H9 (cell line): ENCODE results near the gene DISP3. TPM values are rescaled to one million over a fixed set of nuclear protein-coding genes. Genes with fewer than 3 reads are reported as not detected.

Experiments
- DNase-seq: peaks from one replicate; pipeline ENCODE4 v3.0.0-alpha.2; 2017
- H2AFZ ChIP-seq: one replicate; pipeline ENCODE4 v1.6.1; 2013; ENCODE audit warnings: mild to moderate bottlenecking, low read length, control low read depth, moderate library complexity
- H2AK5ac ChIP-seq: 2 replicates; pipeline ENCODE4 v1.6.1; 2013; ENCODE audit warnings: low read length, control low read depth, mixed read lengths; ENCODE audit not compliant: insufficient read length
- H2BK120ac ChIP-seq: one replicate; pipeline ENCODE4 v1.6.1; 2013; ENCODE audit warnings: low read depth, mild to moderate bottlenecking, low read length, control low read depth, inconsistent platforms; ENCODE audit not compliant: poor library complexity, severe bottlenecking
- H2BK12ac ChIP-seq: 2 replicates; pipeline ENCODE4 v1.6.1; 2013; ENCODE audit warnings: low read length, control low read depth, mixed read lengths, low read depth; ENCODE audit not compliant: insufficient read length
- H2BK15ac ChIP-seq: 2 replicates; pipeline ENCODE4 v1.6.1; 2013; ENCODE audit warnings: low read depth, low read length, control low read depth
- H2BK20ac ChIP-seq: one replicate; pipeline ENCODE4 v1.6.1; 2013; ENCODE audit warnings: low read depth, mild to moderate bottlenecking, low read length, control low read depth, inconsistent platforms; ENCODE audit not compliant: poor library complexity, severe bottlenecking
- H2BK5ac ChIP-seq: 2 replicates; pipeline ENCODE4 v1.6.1; 2013; ENCODE audit warnings: low read length, control low read depth, mixed read lengths; ENCODE audit not compliant: insufficient read length
- H3K14ac ChIP-seq: 2 replicates; pipeline ENCODE4 v1.6.1; 2013; ENCODE audit warnings: low read length, control low read depth; ENCODE audit not compliant: insufficient read depth
- H3K18ac ChIP-seq: 2 replicates; pipeline ENCODE4 v1.6.1; 2013; ENCODE audit warnings: low read depth, mild to moderate bottlenecking, mixed read lengths, low read length, control low read depth; ENCODE audit not compliant: insufficient read length
- H3K23ac ChIP-seq: 2 replicates; pipeline ENCODE4 v1.6.1; 2013; ENCODE audit warnings: low read length, control low read depth, mixed read lengths, low read depth; ENCODE audit not compliant: insufficient read length
- H3K23me2 ChIP-seq: 2 replicates; pipeline ENCODE4 v1.6.1; 2013; ENCODE audit warnings: low read depth, mild to moderate bottlenecking, mixed read lengths, low read length, control low read depth; ENCODE audit not compliant: insufficient read length, poor library complexity, severe bottlenecking
- H3K27ac ChIP-seq: 2 replicates; pipeline ENCODE4 v1.5.1; 2013; ENCODE audit warnings: low read length, control low read depth, mixed read lengths, low read depth; ENCODE audit not compliant: insufficient read length
- H3K27me3 ChIP-seq: 2 replicates; pipeline ENCODE4 v1.6.1; 2013; ENCODE audit warnings: low read length, control low read depth, inconsistent platforms; ENCODE audit not compliant: insufficient read depth
- H3K4ac ChIP-seq: 2 replicates; pipeline ENCODE4 v1.6.1; 2013; ENCODE audit warnings: low read depth, mild to moderate bottlenecking, control low read depth, inconsistent platforms, low read length, moderate library complexity
- H3K4me1 ChIP-seq: 2 replicates; pipeline ENCODE4 v1.6.1; 2013; ENCODE audit warnings: low read length, control low read depth, inconsistent platforms; ENCODE audit not compliant: insufficient read depth
- H3K4me2 ChIP-seq: 2 replicates; pipeline ENCODE4 v1.6.1; 2013; ENCODE audit warnings: low read length, control low read depth, mixed read lengths; ENCODE audit not compliant: insufficient read length, insufficient read depth
- H3K56ac ChIP-seq: 2 replicates; pipeline ENCODE4 v1.6.1; 2013; ENCODE audit warnings: low read depth, mild to moderate bottlenecking, mixed read lengths, low read length, control low read depth; ENCODE audit not compliant: insufficient read length
- H3K79me1 ChIP-seq: 2 replicates; pipeline ENCODE4 v1.6.1; 2013; ENCODE audit warnings: low read depth, mild to moderate bottlenecking, moderate library complexity, low read length, control low read depth, inconsistent platforms; ENCODE audit not compliant: insufficient read depth, poor library complexity, severe bottlenecking
- H3K79me2 ChIP-seq: 2 replicates; pipeline ENCODE4 v1.6.1; 2013; ENCODE audit warnings: low read length, control low read depth, inconsistent platforms; ENCODE audit not compliant: insufficient read depth
- H3K9ac ChIP-seq: 2 replicates; pipeline ENCODE4 v1.6.1; 2013; ENCODE audit warnings: low read length, control low read depth, mixed read lengths; ENCODE audit not compliant: insufficient read length; ENCODE audit errors: extremely low read depth
- H3K9me3 ChIP-seq: one replicate; pipeline ENCODE4 v1.6.1; 2013; ENCODE audit warnings: low read depth, low read length, inconsistent platforms; ENCODE audit not compliant: control insufficient read depth
- H3T11ph ChIP-seq: one replicate; pipeline ENCODE4 v1.6.1; 2013; ENCODE audit warnings: mild to moderate bottlenecking, low read length, control low read depth, inconsistent platforms
- H4K20me1 ChIP-seq: one replicate; pipeline ENCODE4 v1.6.1; 2013; ENCODE audit not compliant: control insufficient read depth, insufficient read length, insufficient read depth
- H4K5ac ChIP-seq: 2 replicates; pipeline ENCODE4 v1.6.1; 2013; ENCODE audit warnings: low read depth, mild to moderate bottlenecking, mixed read lengths, low read length, control low read depth; ENCODE audit not compliant: insufficient read length
- H4K8ac ChIP-seq: replicated peaks from 2 replicates; pipeline ENCODE4 v1.6.1; 2013; ENCODE audit warnings: low read length, control low read depth, mixed read lengths, low read depth; ENCODE audit not compliant: insufficient read length
- H4K91ac ChIP-seq: 2 replicates; pipeline ENCODE4 v1.6.1; 2013; ENCODE audit warnings: low read depth, mild to moderate bottlenecking, moderate library complexity, mixed read lengths, low read length, control low read depth; ENCODE audit not compliant: insufficient read length
- H3K27ac Mint-ChIP-seq, 3 experiments: 2 replicates in 2 of 3; 3 replicates in 1 of 3; pipeline ENCODE4 v1.8.0; 2020 to 2021; ENCODE audit warnings: mixed read lengths in 3 of 3, mild to moderate bottlenecking in 1 of 3, moderate library complexity in 1 of 3
- H3K27me3 Mint-ChIP-seq: 2 replicates; pipeline ENCODE4 v1.8.0; 2021; ENCODE audit warnings: low read depth, mild to moderate bottlenecking, moderate library complexity, mixed read lengths
- H3K36me3 Mint-ChIP-seq, 3 experiments: 2 replicates in 2 of 3; 3 replicates in 1 of 3; pipeline ENCODE4 v1.8.0; 2020 to 2021; ENCODE audit warnings: low read depth in 3 of 3, mixed read lengths in 3 of 3; ENCODE audit not compliant: insufficient read depth in 1 of 3
- H3K4me1 Mint-ChIP-seq, 2 experiments: 2 replicates each; pipeline ENCODE4 v1.8.0; 2020; ENCODE audit warnings: mixed read lengths in 2 of 2
- H3K4me3 Mint-ChIP-seq, 2 experiments: 2 replicates in 1 of 2; 3 replicates in 1 of 2; pipeline ENCODE4 v1.8.0; 2020 to 2021; ENCODE audit warnings: mild to moderate bottlenecking in 2 of 2, mixed read lengths in 2 of 2, moderate library complexity in 1 of 2
- H3K9me3 Mint-ChIP-seq, 2 experiments: 2 replicates in 1 of 2; 3 replicates in 1 of 2; pipeline ENCODE4 v1.8.0; 2020; ENCODE audit warnings: mild to moderate bottlenecking in 2 of 2, mixed read lengths in 2 of 2, moderate library complexity in 1 of 2
- CTCF ChIP-seq: fragments of 200-600 bp; sonication (generic); conservative IDR thresholded peaks from 3 replicates; pipeline ENCODE4 v1.8.0; 2021; ENCODE audit warnings: antibody characterized with exemption, mild to moderate bottlenecking
- WGBS: extraction: QIAGEN DNeasy Blood & Tissue Kit; methylation state at CpG from one replicate; pipeline ENCODE4 v1.1.7; 2013; ENCODE audit warnings: missing lambda C conversion rate, low lambda C conversion rate, mixed read lengths; ENCODE audit not compliant: insufficient read length; ENCODE audit errors: extremely low coverage; 5-methylcytosine and 5-hydroxymethylcytosine counted together
- total RNA-seq: library from RNA; stranded (reverse); gene quantifications from 2 replicates; pipeline ENCODE4 v1.2.1, GENCODE V29; 2021

Gene DISP3
- total RNA-seq, 1 experiment from 2014 or later: 3.5 TPM

- no CpG with 5 or more reads among the region's 7 CpGs for WGBS
Measured at GRCh38 chr1:11578004-11578403, 99.0 kb downstream of the DISP3 start.

More at GRCh38 chr1:11578004-11578403, 99.0 kb downstream of the DISP3 start:
- Histone ChIP-seq H3K79me1 (no peaks in the 10 kb centered on the region), H2BK12ac (no peak overlapping the region), H3K9ac (no peak overlapping the region), H3K79me2 (no peaks in the 10 kb centered on the region), H3K23ac (no peak overlapping the region), H3K18ac (no peak overlapping the region), H3K27ac (no peak overlapping the region), H3K23me2 (peaks cover 3% of the 10 kb centered on the region), H3K4me2 (no peak overlapping the region), H3K4me1 (no peaks in the 10 kb centered on the region), H2AFZ (no peak overlapping the region), H4K5ac (no peak overlapping the region), H3K9me3 (no peaks in the 10 kb centered on the region), H3K4ac (no peak overlapping the region), H2BK5ac (no peak overlapping the region), H2BK15ac (no peak overlapping the region), H4K91ac (no peak overlapping the region), H4K20me1 (no peaks in the 10 kb centered on the region), H3T11ph (no peak overlapping the region), H3K14ac (no peak overlapping the region), H2BK20ac (no peak overlapping the region), H3K27me3 (no peaks in the 10 kb centered on the region), H4K8ac (no peak overlapping the region), H2AK5ac (no peak overlapping the region), H2BK120ac (no peak overlapping the region), H3K56ac (no peak overlapping the region)
- Mint-ChIP-seq H3K4me3 (no peak overlapping the region), H3K4me1 (peaks cover 0 to 6% of the 10 kb centered on the region in 2 experiments; a peak in 1 of 4 replicates), H3K9me3 (no peaks in the 10 kb centered on the region), H3K27ac (no peak overlapping the region), H3K27me3 (peaks cover 9% of the 10 kb centered on the region), H3K36me3 (no peaks in the 10 kb centered on the region)
- no peak for DNase-seq
- TF ChIP-seq CTCF: no peak
